SU-DHL-6 (cell line): Measurements from ENCODE around the gene PRKAG3.

Experiments used
- H2AFZ ChIP-seq: fragments of 200-600 bp; sonication (generic); 2 replicates; pipeline ENCODE4 v1.6.1; 2014; ENCODE audit warnings: low read depth, mild to moderate bottlenecking, moderate library complexity, mixed read lengths, antibody characterized with exemption, low read length; ENCODE audit not compliant: severe bottlenecking
- H3F3A ChIP-seq: fragments of 200-600 bp; shearing (Covaris generic); 2 replicates; pipeline ENCODE4 v1.6.0; 2016; ENCODE audit warnings: antibody characterized with exemption, mild to moderate bottlenecking; ENCODE audit not compliant: insufficient read depth
- H3K27ac ChIP-seq: fragments of 200-600 bp; sonication (generic); 2 replicates; pipeline ENCODE4 v1.5.1; 2016; ENCODE audit warnings: low read depth, mild to moderate bottlenecking, low read length, moderate library complexity, mixed read lengths
- H3K27me3 ChIP-seq: fragments of 200-600 bp; sonication (generic), shearing (Covaris generic); 2 replicates; pipeline ENCODE4 v1.6.0; 2014; ENCODE audit warnings: mild to moderate bottlenecking, low read length
- H3K36me3 ChIP-seq: fragments of 200-600 bp; sonication (generic); 2 replicates; pipeline ENCODE4 v1.6.1; 2014; ENCODE audit warnings: mild to moderate bottlenecking, low read length, mixed read lengths
- H3K4me2 ChIP-seq: fragments of 300-600, 200-600 bp; shearing (Covaris generic), sonication (generic); 2 replicates; pipeline ENCODE4 v1.6.0; 2014; ENCODE audit warnings: low read length, low read depth, mild to moderate bottlenecking; ENCODE audit not compliant: poor library complexity, severe bottlenecking
- H3K4me3 ChIP-seq: fragments of 200-600 bp; sonication (generic); 2 replicates; pipeline ENCODE4 v1.5.1; 2014; ENCODE audit warnings: antibody characterized with exemption, low read length, mild to moderate bottlenecking, mixed read lengths; ENCODE audit not compliant: insufficient read depth, poor library complexity, severe bottlenecking
- H3K79me2 ChIP-seq: fragments of 200-600 bp; sonication (generic); 2 replicates; pipeline ENCODE4 v1.6.1; 2014; ENCODE audit warnings: mild to moderate bottlenecking, low read length, moderate library complexity; ENCODE audit not compliant: insufficient read depth
- H3K9ac ChIP-seq: fragments of 200-600 bp; sonication (generic); 2 replicates; pipeline ENCODE4 v1.7.0; 2014; ENCODE audit warnings: mild to moderate bottlenecking, low read length
- H3K9me2 ChIP-seq: fragments of 200-600 bp; sonication (generic); replicated peaks from 2 replicates; pipeline ENCODE4 v1.6.1; 2014; ENCODE audit warnings: low read length; ENCODE audit not compliant: insufficient read depth
- H3K9me3 ChIP-seq: fragments of 200-600 bp; sonication (generic); 2 replicates; pipeline ENCODE4 v1.6.1; 2014; ENCODE audit warnings: low read length, mixed read lengths; ENCODE audit not compliant: insufficient read depth
- H4K20me1 ChIP-seq: fragments of 200-600 bp; sonication (generic); 2 replicates; pipeline ENCODE4 v1.6.1; 2014; ENCODE audit warnings: low read depth, mild to moderate bottlenecking, antibody characterized with exemption, low read length, moderate library complexity, mixed read lengths
- CTCF ChIP-seq: fragments of 200-600 bp; sonication (generic); IDR thresholded peaks from one replicate; pipeline ENCODE4 v1.5.1; 2017; ENCODE audit warnings: antibody characterized with exemption, mild to moderate bottlenecking, low read length, moderate library complexity; ENCODE audit not compliant: insufficient read depth, poor library complexity, severe bottlenecking
- EZH2phosphoT487 ChIP-seq: fragments of 200-600 bp; sonication (generic), shearing (Covaris generic); conservative IDR thresholded peaks from 2 replicates; pipeline ENCODE4 v1.6.1; 2018; ENCODE audit warnings: mild to moderate bottlenecking, antibody characterized with exemption, low read length, moderate library complexity, mixed read lengths

PRKAG3 gene

GRCh38 chr2:218811382-218811781, 20.2 kb downstream of the PRKAG3 start:
- Histone ChIP-seq H3K27me3 (no peaks in the 10 kb centered on the region), H3K9me3 (no peaks in the 10 kb centered on the region), H2AFZ (no peak overlapping the region), H3K27ac (no peak overlapping the region), H4K20me1 (no peaks in the 10 kb centered on the region), H3K4me2 (no peak overlapping the region), H3K9me2 (no peaks in the 10 kb centered on the region), H3K4me3 (no peak overlapping the region), H3F3A (no peaks in the 10 kb centered on the region), H3K9ac (no peak overlapping the region), H3K36me3 (no peaks in the 10 kb centered on the region), H3K79me2 (no peaks in the 10 kb centered on the region)
- no peak for TF ChIP-seq CTCF
- TF ChIP-seq EZH2phosphoT487 = no peak

- TF ChIP-seq CTCF (no peak), EZH2phosphoT487 (no peak)
- Histone ChIP-seq H3K79me2 (no peaks in the 10 kb centered on the region), H3F3A (no peaks in the 10 kb centered on the region), H4K20me1 (no peaks in the 10 kb centered on the region), H3K9me3 (0 out of 2 replicates have a peak, but pooled peaks cover 1% of the 10 kb centered on the region), H3K4me3 (no peak overlapping the region), H3K9ac (no peak overlapping the region), H3K36me3 (no peaks in the 10 kb centered on the region), H2AFZ (no peak overlapping the region), H3K27me3 (no peaks in the 10 kb centered on the region), H3K4me2 (no peak overlapping the region), H3K27ac (no peak overlapping the region), H3K9me2 (no peaks in the 10 kb centered on the region)
Measured at GRCh38 chr2:218810256-218810655, 21.3 kb downstream of the PRKAG3 start.

DNA sequence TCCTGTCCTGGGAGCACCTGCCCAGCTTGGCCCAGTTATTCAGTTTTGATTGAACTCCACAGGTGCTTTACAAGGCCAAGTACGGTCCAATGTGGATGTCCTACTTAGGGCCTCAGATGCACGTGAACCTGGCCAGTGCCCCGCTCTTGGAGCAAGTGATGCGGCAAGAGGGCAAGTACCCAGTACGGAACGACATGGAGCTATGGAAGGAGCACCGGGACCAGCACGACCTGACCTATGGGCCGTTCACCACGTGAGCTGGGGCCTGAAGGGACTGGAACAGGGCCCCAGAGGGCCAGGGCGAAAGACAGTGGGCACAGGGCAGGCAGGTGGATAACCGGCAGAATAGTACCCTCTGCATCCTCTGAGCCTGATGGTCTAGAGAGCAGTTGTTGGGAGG, 22.1 kb downstream of the PRKAG3 start:
- Histone ChIP-seq H3K4me3 (no peak overlapping the region), H3K9me3 (0 out of 2 replicates have a peak, but pooled peaks cover 8% of the 10 kb centered on the region), H3K27ac (no peak overlapping the region), H3K36me3 (no peaks in the 10 kb centered on the region), H2AFZ (no peak overlapping the region), H3K9me2 (no peaks in the 10 kb centered on the region), H3K9ac (no peak overlapping the region), H3F3A (no peaks in the 10 kb centered on the region), H3K27me3 (no peaks in the 10 kb centered on the region), H3K4me2 (no peak overlapping the region), H4K20me1 (no peaks in the 10 kb centered on the region), H3K79me2 (no peaks in the 10 kb centered on the region)
- TF ChIP-seq EZH2phosphoT487 (no peak), CTCF (no peak)
